ENCODE results near the gene SCAMP4.

SCAMP4 gene

GRCh38 chr19:1921326-1921725 lies 16.1 kb downstream of the SCAMP4 start:
- TF ChIP-seq POLR2A (IDR thresholded peaks at IDR 0.05; ENCODE audit: low read depth, low read length) = no peak
- FAIRE-seq (no peak), DNase-seq (ENCODE audit: insufficient read length, low spot score) (no peak)

GRCh38 chr19:1921825-1922224 lies 16.6 kb downstream of the SCAMP4 start:
- DNase-seq (ENCODE audit: insufficient read length, low spot score) (no peak), FAIRE-seq (no peak)
- no peak for TF ChIP-seq POLR2A (IDR thresholded peaks at IDR 0.05; ENCODE audit: low read depth, low read length)

- no peak for TF ChIP-seq POLR2A (IDR thresholded peaks at IDR 0.05; ENCODE audit: low read depth, low read length)
- DNase-seq (ENCODE audit: insufficient read length, low spot score) = no peak
- FAIRE-seq = no peak
Observed at GRCh38 chr19:1922803-1923202, 17.6 kb downstream of the SCAMP4 start.

GRCh38 chr19:1923319-1923718 lies 18.1 kb downstream of the SCAMP4 start:
- FAIRE-seq = no peak
- no peak for DNase-seq (ENCODE audit: insufficient read length, low spot score)
- no peak for TF ChIP-seq POLR2A (IDR thresholded peaks at IDR 0.05; ENCODE audit: low read depth, low read length)

- no peak for DNase-seq (ENCODE audit: insufficient read length, low spot score)
- no peak for FAIRE-seq
Observed at GRCh38 chr19:1924320-1924961, 19.2 kb downstream of the SCAMP4 start.

GRCh38 chr19:1925544-1925943 lies 20.3 kb downstream of the SCAMP4 start:
- DNase-seq (ENCODE audit: insufficient read length, low spot score) = no peak
- TF ChIP-seq POLR2A (IDR thresholded peaks at IDR 0.05; ENCODE audit: low read depth, low read length) = no peak
- no peak for FAIRE-seq

More at GRCh38 chr19:1924320-1924961, 19.2 kb downstream of the SCAMP4 start:
- no peak for TF ChIP-seq POLR2A (IDR thresholded peaks at IDR 0.05; ENCODE audit: low read depth, low read length)

GRCh38 chr19:1929021-1929742 lies 24.0 kb downstream of the SCAMP4 start:
- TF ChIP-seq POLR2A (IDR thresholded peaks at IDR 0.05; ENCODE audit: low read depth, low read length) = no peak
- DNase-seq (ENCODE audit: insufficient read length, low spot score) (peak; percentile 93), FAIRE-seq (no peak)

- DNase-seq (ENCODE audit: insufficient read length, low spot score) (no peak), FAIRE-seq (no peak)
- no peak for TF ChIP-seq POLR2A (IDR thresholded peaks at IDR 0.05; ENCODE audit: low read depth, low read length)
Observed at GRCh38 chr19:1931445-1931844, 26.2 kb downstream of the SCAMP4 start.

GRCh38 chr19:1932395-1932794 lies 27.2 kb downstream of the SCAMP4 start:
- no peak for FAIRE-seq

GRCh38 chr19:1933244-1933643 lies 28.0 kb downstream of the SCAMP4 start:
- TF ChIP-seq POLR2A (IDR thresholded peaks at IDR 0.05; ENCODE audit: low read depth, low read length) = no peak
- DNase-seq (ENCODE audit: insufficient read length, low spot score) (no peak), FAIRE-seq (no peak)

More at GRCh38 chr19:1932395-1932794, 27.2 kb downstream of the SCAMP4 start:
- no peak for TF ChIP-seq POLR2A (IDR thresholded peaks at IDR 0.05; ENCODE audit: low read depth, low read length)
- DNase-seq (ENCODE audit: insufficient read length, low spot score) = no peak

GRCh38 chr19:1933942-1934341 lies 28.7 kb downstream of the SCAMP4 start:
- no peak for TF ChIP-seq POLR2A (IDR thresholded peaks at IDR 0.05; ENCODE audit: low read depth, low read length)
- DNase-seq (ENCODE audit: insufficient read length, low spot score) (no peak), FAIRE-seq (no peak)

GRCh38 chr19:1935484-1936208 lies 30.4 kb downstream of the SCAMP4 start:
- no peak for TF ChIP-seq POLR2A (IDR thresholded peaks at IDR 0.05; ENCODE audit: low read depth, low read length)
- FAIRE-seq (no peak), DNase-seq (ENCODE audit: insufficient read length, low spot score) (no peak)

GRCh38 chr19:1936430-1936829 lies 31.2 kb downstream of the SCAMP4 start:
- FAIRE-seq (no peak), DNase-seq (ENCODE audit: insufficient read length, low spot score) (no peak)
- no peak for TF ChIP-seq POLR2A (IDR thresholded peaks at IDR 0.05; ENCODE audit: low read depth, low read length)

GRCh38 chr19:1936916-1937610 lies 31.9 kb downstream of the SCAMP4 start:
- no peak for TF ChIP-seq POLR2A (IDR thresholded peaks at IDR 0.05; ENCODE audit: low read depth, low read length)
- FAIRE-seq (no peak), DNase-seq (ENCODE audit: insufficient read length, low spot score) (no peak)

Measured in H54 (cell line).